ENCODE results near the gene ZRANB1. TPM values are rescaled to one million over a fixed set of nuclear protein-coding genes. Genes with fewer than 3 reads are reported as not detected.

The ZRANB1 gene
- total RNA-seq, 2 donors from 2014 or later, result 15.0 to 16.0 TPM

Other genes with a start within 250 kb of the ZRANB1 start
- gene FAM53B, start 197.7 kb upstream of the ZRANB1 start, total RNA-seq, result 10 to 100 TPM; 30.0 to 37.7 TPM
- 10 to 100 TPM; 25.4 to 29.4 TPM for gene EEF1AKMT2, start 150.2 kb upstream of the ZRANB1 start, total RNA-seq
- 10 to 100 TPM; 20.9 to 24.9 TPM for gene ABRAXAS2, start 140.3 kb upstream of the ZRANB1 start, total RNA-seq
- gene CTBP2, start 218.4 kb downstream of the ZRANB1 start, total RNA-seq, result 1 to 10 TPM in 1 of 2 donors, under 1 TPM in 1; 0.72 to 2.5 TPM